HG02973 (cell line): Measurements from ENCODE around the gene SNX33.
"Not testable (repeated sequence)": the region's sequence is repeated elsewhere in the genome, so short reads cannot be mapped to it uniquely, and the experiment has no call there.

Source experiments
- ATAC-seq: cut with Tn5 transposase; IDR thresholded peaks from one replicate; pipeline ENCODE4 v1.9.1; 2021; ENCODE audit warnings: moderate library complexity; ENCODE audit not compliant: unreplicated experiment

SNX33 gene

DNA sequence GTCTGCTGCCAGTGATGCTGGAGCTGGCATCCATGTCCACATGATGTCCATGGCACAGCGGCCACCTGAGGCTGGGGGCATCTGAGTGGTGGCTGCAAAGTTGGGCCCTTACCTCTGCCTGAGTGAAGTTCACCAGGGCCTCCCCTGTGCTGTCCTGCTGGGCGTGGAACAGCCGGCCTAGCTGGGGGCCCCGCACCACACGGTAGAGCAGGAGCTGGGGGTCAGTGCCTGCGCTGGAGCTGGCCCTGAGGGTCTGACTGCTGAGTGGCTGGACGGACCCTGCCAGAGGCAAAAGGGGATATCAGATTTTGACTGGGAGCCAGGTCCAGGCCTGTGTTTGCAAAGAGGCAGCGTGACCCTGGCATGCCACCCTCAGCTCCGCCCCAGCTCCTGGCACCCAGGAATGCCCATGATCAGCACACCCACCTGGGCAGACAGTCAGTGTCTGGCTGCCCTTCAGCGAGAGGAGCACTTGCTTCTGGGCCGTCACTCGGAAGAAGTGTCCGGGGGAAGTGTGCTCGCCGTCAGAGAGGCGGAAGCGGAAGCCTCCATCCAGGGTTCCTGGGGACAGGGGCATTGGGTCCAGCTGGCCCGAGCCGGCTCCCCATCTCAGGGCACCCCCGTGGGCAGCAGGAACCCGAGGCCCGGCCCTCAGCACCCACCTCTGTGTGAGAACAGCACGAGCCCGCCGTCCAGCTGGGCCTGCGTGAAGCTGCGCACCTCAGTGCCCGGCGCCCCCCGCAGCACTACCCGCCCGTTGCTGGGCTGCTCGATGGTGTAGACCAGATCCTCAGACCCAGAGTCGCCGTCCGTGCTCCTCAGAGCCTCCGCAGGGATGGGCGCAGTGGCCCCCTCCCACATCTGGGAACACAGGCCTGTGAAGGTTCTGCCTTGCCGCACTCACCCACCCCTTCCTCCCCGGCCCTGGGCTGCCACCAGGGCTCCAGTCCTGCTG, 34.7 kb downstream of the SNX33 start:
- no peak for ATAC-seq

DNA sequence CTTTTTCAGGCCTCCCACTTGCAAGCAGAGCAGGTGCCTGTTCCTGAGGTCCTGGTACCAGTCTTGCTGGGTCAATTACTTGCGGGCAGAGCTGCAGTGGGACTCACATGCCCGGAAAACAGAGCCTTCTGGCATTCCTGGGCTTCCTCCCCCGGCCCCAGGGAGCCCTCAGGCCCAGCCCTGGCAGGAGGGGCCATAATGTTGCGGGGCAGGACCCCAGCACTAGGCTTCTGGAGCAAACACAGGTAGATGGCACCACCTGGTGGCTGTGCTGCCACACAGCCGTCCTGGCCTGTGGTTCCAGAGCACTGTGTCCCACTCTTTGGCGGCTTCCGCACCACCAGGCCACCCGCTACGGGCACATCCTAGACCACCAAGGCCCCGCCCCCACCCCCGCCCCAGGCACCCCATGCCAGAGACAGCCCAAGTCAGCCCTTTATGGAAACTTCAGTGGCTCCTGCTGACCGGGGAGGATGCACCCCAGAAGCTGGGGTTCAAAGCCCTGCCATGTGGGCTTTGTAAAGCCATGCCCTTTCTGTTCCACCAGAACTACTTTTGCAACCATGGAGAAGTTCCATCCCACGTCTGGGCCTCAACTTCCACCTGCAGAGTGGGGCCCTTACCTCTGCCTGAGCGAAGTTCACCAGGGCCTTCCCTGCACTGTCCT, 36.1 kb downstream of the SNX33 start:
- ATAC-seq = not testable (repeated sequence)

DNA sequence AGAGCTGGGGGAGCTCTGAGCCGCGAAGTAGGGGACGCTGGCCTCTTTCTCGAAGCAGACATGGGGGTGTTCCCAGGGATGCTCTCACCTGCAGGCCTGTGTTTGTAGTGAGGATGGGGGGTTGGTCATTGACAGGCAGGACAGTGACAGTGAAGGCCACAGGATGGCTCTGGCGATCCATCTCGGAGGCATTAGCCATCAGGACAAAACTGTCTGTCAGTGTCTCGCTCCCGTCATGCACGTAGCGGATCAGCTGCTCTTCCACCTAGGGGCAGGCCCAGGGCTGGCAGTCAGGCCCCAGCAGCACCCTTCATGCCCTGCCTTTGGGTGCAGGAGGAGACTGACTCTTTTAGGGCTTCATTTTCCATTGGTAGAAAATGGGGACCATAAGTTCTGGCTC, 36.9 kb downstream of the SNX33 start:
- no peak for ATAC-seq

DNA sequence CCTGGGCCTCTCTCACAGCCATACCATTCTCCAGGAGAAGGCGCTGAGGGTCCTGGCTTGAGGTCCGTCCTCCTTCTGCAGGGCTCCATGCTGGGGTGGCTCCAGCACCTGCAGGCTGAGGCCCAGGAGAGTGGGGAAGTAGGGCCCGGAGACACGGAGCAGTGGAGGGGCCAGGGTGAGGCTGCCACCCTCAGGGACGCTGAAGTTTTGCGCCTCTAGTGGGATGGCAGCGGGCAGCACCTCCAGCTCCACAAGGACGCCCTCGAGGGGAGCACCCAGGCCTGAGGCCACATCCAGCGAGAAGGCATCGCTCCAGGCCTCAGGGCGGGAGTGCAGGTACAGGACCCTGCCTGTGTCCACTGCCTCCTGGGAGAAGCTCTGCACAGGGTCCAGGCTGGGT, 37.5 kb downstream of the SNX33 start:
- ATAC-seq = no peak

DNA sequence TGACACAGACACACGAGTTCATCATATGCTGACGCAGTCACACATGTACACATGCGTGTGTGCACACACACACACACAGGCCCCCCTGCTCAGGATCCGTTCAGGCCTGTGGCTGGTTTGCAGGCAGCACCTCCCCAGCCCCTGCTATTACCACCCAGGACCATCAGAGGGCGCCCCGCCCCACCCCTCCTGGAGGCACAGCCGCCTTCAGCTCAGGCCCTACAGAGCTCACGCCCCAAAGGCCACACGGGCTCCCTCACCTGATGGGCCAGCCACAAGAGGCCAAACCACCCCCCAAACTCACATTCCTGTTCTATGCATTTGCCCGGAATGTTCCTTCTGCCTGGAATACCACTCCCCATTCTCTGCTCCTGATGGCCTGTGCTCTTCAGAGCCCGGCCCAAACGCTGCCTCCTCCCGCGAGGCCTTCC, 38.5 kb downstream of the SNX33 start:
- not testable (repeated sequence) for ATAC-seq

DNA sequence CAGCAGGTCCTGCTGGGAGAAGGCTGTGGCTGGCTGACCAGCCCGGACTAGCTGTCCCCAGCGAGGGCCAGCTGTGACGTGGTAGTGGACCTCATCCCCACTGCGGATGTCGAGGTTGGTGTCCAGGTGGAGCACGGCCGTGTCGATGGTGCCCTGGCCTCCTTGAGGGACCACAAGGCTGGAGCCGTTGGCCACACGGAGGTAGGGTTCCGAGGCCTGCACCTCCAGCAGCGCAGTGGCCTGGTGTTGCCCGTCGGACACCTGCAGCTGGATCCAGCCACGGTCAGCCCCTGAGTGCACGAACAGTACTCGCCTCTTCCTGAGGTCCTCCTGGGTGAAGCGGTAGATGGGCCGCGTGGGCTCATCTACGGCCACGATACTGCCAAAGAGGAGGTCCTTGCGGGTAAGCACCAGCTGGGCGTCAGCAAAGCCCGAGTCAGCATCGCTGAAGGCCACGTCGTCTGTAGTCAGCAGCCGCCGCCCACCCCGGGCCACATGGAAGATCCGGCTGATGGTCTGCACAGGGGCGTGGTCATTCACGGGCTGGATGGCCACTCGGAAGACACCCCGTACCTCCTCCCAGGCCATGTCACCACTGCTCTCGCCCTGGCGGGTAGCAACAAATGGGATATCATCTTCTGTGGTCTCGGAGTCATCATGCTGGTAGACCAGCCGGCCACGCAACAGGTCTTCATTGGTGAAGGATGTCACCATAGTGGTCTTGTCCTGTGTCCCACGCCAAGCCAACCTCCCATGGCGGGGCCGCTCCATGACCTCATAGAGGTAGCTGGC, 40.0 kb downstream of the SNX33 start:
- ATAC-seq = no peak

DNA sequence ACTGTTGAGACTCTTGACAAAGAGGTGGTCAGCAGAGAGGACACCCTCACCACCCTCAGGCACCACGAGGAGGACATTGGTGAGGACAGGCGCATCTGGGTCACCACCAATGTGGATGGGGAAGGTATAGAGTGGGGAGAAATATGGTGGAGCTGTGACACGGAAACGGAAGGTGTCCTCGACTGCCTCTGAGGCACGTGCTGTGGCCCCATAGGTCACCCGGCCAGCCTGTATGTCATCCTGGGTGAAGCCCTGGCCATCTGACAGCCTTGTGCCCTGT, 40.5 kb downstream of the SNX33 start:
- no peak for ATAC-seq

DNA sequence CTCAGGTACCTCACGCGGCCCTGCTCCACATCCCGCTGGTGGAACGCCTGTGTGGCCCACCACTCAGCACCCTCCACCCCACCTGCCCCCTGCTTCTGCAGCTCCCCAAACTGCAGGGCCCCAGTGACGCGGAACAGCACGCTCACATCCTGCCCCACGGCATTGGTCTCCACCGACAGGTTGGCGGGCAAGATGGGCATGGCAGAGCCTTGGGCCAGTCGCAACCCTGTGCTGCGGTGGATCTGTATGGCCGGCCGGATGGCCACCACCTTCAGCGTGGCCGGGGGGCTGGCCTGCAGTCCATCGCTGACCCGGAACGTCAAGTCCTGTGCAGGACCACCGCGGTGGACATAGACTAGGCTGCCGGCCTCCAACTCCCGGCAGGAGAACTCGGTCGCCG, 41.1 kb downstream of the SNX33 start:
- ATAC-seq = no peak

DNA sequence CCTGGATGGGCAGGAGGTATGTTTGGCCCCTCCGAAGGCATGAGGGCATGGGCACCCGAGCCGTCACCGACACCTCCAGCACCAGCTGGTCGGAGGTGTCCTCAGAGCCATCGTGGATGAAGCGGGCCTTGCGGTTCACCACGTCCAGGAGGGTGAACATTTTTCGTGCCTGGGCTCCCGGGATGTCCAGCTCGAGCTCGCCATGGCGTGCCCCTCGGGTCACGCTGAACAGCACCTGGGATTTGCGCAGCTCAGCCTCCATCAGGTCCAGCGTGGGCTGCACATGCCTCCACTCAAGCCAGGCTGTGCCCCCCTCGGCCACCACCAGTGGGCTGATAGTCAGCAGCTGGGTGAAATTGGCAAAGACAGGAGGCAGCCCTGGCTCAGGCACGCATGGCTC, 41.7 kb downstream of the SNX33 start:
- not testable (repeated sequence) for ATAC-seq

DNA sequence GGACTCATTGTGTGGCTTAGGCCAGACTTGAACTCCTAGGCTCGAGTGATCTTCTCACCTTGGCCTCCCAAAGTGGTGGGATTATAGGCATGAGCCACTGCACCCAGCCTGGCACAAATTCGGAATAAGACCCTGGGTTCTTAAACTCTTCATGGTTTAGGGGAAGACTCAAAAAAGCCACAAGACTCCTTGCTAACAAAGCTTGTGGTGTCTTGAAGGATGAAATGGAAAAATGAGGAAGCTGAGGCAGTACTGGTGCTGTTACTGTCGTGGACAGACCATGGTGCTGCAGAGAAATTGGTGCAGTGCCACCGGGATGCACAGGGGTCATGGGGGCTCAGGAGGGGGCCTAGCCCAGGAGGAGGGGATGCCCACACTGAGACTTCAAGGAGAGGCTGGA, 44.6 kb downstream of the SNX33 start:
- not testable (repeated sequence) for ATAC-seq

DNA sequence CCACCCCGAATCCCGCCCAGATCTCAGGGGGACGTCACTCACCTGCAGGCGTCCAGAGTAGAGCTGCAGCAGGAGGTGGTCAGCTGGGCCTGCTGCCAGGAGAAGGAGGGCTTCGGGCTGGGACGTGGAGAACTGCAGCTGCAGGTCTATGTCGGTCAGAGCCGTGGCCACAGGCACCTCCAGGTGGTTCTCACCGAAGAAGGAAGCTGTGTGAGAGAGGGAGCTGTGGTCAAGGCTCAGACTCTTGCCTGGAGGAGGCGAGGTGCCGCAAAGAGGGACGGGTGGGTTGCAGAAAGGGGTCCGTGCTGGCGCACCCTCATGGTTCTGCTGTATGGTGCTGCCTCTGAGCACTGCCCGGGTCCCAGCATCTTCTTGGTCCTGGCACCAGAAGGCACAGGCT, 45.3 kb downstream of the SNX33 start:
- ATAC-seq = not testable (repeated sequence)

DNA sequence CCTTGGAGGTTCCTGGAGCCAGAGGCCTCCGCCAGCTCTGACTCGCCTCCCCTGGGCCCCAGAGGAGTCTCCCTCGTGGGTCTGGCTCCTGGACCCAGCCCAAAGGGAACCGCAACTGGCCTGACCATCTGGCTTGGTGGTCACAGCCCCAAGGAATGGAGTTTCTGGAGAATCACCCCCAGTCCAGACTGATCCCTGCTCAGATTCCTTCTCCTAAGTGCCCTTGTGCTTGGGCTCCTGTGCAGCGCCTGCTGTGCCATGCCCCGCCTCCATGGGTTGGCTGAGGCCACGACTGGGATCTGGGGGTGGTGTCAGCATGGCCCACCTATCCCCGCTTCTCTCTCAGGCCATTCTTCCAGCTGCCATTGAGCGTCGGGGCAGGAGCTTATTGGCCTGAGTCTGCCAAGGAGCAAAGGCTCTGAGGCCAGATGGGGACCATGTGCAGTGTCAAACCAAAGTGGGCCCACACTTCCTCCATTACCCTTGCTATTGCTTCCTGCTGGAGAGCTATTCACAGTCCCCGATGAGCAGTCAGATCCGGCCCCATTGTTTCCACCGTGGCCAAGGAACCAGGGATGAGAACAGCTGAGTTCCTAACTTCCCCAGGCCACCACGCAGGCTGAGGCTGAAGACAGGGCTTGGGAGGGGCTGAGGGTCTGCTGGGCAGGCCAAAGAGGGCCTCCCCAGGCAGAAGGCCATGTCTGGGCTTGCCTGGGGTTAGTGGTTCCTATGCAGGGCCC, 46.0 kb downstream of the SNX33 start:
- ATAC-seq = no peak

DNA sequence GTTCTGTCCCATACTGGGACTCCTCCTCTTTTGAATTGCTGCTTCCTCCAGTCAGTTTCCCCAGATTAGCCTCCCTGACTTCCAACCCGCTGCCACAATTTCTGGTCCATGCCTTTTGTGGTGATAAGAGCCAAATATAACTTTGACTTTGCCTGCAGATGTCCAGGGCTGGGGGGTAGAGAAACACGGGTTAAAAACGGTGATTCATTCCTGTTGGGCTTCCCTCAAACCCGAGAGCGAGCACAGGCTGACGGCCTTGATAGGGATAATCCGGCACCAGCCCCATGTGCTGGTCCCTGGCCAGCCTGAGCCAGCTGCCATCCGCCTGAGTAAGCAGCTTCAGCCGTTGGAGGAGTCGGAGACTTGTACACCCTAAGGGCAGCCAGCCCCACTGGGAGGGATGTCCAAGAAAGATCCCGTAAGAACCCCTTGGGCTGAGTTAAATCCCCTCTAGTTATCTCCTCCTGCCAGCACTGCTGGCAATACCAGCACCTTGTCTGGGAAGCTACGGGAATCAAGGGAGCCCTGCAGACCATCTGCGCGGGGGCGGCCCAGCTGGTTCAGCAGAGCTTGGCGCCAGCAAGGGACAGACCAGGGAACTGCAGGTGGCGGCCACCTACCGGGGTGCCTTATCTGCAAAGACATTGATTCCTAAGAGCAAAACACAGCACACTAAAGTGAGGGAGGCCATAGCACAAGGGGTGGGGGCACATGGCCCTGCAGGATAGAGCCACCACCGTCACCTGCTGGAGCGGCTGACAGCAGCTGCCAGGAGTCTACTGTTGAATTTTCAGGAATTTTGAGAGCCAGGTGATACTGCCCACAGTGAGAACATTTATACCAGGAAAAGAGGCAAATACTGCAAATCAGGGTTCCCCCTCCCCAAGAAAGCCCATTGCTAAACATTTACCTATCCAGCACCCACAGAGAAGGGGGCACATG, 46.8 kb downstream of the SNX33 start:
- no peak for ATAC-seq

DNA sequence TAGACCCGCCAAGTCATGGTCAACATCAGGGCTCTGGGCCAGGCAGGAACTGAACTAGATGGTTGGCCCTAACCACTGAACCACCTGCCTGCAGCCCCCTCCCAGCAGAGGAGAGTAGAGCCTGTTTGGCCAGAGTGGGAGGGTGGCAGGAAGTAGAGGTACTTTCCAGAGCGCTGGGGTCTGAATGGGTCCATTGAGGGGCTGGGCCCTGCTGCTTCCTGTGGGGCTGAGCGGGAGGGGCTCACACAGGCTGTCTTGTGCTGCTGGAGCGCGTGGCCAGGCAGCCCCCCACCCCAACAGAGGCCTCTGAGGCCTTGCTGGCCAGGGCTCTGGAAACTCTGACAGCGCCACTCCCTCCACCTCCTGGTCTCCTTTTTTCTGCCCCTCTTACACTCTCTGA, 47.5 kb downstream of the SNX33 start:
- ATAC-seq = no peak

DNA sequence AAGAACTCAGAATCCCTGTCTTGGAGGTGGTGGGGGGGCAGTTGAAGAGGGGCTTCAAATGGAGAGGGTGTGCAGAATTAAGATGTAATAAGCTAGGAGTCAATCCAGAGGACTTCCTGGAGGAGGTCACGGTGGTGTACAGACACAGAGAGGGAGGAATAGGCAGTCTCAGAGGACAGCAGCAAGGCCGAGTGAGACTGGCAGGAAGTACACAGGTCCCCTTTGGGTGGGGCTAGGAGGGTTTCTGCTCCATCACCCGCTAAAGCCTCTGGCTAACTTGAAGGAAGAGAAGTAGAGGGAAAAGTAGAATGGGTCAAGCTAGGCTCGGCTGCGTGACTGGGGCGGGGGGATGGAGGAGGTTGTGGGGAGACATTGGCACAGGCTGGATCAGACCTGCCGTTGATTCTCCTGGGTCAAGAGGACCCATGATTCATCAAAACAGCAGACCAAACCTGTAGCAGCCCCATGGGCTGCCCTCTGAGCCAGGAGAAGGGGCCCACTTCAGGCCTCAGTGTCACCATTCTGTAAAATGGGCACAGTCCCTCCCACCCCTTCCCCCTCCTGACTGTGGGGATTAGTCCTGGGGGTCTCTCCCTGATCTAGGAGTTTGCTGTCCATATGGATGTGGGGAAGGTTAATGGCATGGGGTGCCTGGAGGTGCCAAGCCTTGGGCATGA, 48.1 kb downstream of the SNX33 start:
- ATAC-seq = no peak

DNA sequence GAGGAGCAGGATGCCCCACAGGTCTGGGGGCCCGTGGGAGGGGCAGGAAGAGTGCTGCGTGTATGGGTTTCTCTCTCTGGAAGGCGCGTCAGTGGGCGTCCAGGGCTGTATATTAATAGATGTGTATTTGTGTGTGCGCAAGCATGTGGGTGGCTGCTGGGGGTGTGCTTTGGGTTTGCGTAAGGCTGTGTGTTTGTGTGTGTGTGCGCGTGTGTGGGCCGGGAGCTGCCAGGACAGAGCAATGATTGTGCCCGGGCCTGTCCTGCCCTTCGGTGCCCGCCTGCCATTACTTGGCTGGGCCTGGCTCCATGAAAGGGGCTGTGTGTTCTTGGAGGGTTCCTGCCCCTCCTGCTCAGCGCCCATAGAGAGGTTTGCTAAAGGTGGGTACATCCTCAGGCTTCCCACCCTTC, 48.6 kb downstream of the SNX33 start:
- ATAC-seq = no peak

DNA sequence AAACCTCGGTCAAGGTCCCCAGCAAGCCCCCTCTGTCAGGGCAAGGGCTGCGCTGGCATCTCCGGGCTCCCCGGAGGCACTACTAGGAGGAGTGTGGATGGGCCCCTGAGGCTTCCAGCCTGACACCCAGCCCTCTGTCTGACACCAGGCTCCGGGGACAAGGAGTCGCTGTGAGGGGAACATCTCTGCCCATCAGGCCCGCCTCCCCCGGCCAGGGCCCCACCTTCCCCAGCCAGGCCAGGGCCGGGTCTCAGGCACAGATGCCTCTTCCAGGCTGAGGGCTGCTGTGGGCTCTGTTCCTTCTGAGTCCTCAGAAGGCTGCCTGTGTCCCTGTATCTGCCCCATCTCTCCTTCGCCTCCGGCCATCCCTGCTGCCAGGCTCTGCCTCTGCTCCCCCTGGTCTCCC, 49.1 kb downstream of the SNX33 start:
- ATAC-seq = no peak

DNA sequence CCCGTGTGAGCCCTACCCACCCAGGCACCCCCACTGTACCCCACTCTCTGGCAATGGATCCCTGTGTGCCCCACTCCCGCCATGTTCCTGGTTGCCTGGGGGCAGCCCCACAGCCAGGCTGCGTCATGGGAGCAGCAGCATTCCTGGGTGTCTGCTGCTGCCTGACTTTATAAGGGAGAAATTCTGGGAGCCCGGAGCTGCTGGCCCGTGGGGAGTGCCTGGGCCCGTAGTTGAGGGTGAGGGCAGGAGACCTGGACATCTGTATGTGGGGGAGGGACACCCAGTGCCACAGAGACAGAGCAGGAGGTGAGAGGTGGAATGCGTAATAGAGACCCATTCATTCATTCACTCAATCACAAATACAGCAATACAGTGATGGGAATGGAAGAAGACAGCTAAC, 49.8 kb downstream of the SNX33 start:
- ATAC-seq = no peak
